Ishikawa (cell line): Measurements from ENCODE around the gene TXNDC16.

Source experiments
- CEBPB ChIP-seq: IDR thresholded peaks from 2 replicates; pipeline ENCODE4 v1.6.1; 2012
- CREB1 ChIP-seq: IDR thresholded peaks from 2 replicates; pipeline ENCODE4 v1.6.1; 2012; ENCODE audit warnings: low read depth
- EGR1 ChIP-seq: IDR thresholded peaks from 2 replicates; pipeline ENCODE4 v1.6.1; 2012
- EP300 ChIP-seq: IDR thresholded peaks from 2 replicates; pipeline ENCODE4 v1.6.1; 2012; ENCODE audit warnings: borderline replicate concordance
- FOXM1 ChIP-seq: IDR thresholded peaks from 2 replicates; pipeline ENCODE4 v1.6.1; 2012; ENCODE audit warnings: low read depth, borderline replicate concordance
- MAX ChIP-seq: IDR thresholded peaks from 2 replicates; pipeline ENCODE4 v1.6.1; 2012
- NFIC ChIP-seq: IDR thresholded peaks from 2 replicates; pipeline ENCODE4 v1.6.1; 2012
- RAD21 ChIP-seq: IDR thresholded peaks from 2 replicates; pipeline ENCODE4 v1.6.1; 2012; ENCODE audit warnings: low read depth
- REST ChIP-seq: IDR thresholded peaks from 2 replicates; pipeline ENCODE4 v1.6.1; 2012; ENCODE audit warnings: low read depth, mild to moderate bottlenecking
- TAF1 ChIP-seq: IDR thresholded peaks from 2 replicates; pipeline ENCODE4 v1.6.1; 2012; ENCODE audit warnings: low read depth, mild to moderate bottlenecking
- TCF12 ChIP-seq: IDR thresholded peaks from 2 replicates; pipeline ENCODE4 v1.6.1; 2012; ENCODE audit warnings: low read depth
- TEAD4 ChIP-seq: IDR thresholded peaks from 2 replicates; pipeline ENCODE4 v1.6.1; 2012
- USF1 ChIP-seq: IDR thresholded peaks from 2 replicates; pipeline ENCODE4 v1.6.1; 2012
- YY1 ChIP-seq: IDR thresholded peaks from 2 replicates; pipeline ENCODE4 v1.6.1; 2012; ENCODE audit warnings: low read depth
- ZBTB7A ChIP-seq: IDR thresholded peaks from 2 replicates; pipeline ENCODE4 v1.6.1; 2012; ENCODE audit warnings: low read depth

TXNDC16 gene

GRCh38 chr14:52402812-52403526 lies 149.3 kb downstream of the TXNDC16 start:
- no peak for TF ChIP-seq REST
- no peak for TF ChIP-seq CEBPB

GRCh38 chr14:52400846-52401245 lies 151.5 kb downstream of the TXNDC16 start:
- no peak for TF ChIP-seq REST
- no peak for TF ChIP-seq USF1
- TF ChIP-seq TAF1: no peak
- TF ChIP-seq FOXM1: no peak
- no peak for TF ChIP-seq EP300
- TF ChIP-seq CEBPB: no peak
- no peak for TF ChIP-seq TEAD4
- TF ChIP-seq MAX: no peak
- no peak for TF ChIP-seq RAD21
- TF ChIP-seq CREB1: no peak
- TF ChIP-seq YY1: no peak
- no peak for TF ChIP-seq TCF12
- no peak for TF ChIP-seq NFIC
- no peak for TF ChIP-seq ZBTB7A
- TF ChIP-seq EGR1: no peak

- TF ChIP-seq ZBTB7A (no peak), EP300 (no peak), YY1 (no peak), CEBPB (no peak), NFIC (no peak), TCF12 (no peak), EGR1 (no peak), TAF1 (no peak), USF1 (no peak), CREB1 (no peak), FOXM1 (no peak), RAD21 (no peak)
Observed at GRCh38 chr14:52399921-52400595, 152.2 kb downstream of the TXNDC16 start.

GRCh38 chr14:52399104-52399503 lies 153.2 kb downstream of the TXNDC16 start:
- TF ChIP-seq ZBTB7A: no peak
- TF ChIP-seq EGR1: no peak
- TF ChIP-seq NFIC: no peak
- no peak for TF ChIP-seq EP300
- no peak for TF ChIP-seq REST
- TF ChIP-seq YY1: no peak
- no peak for TF ChIP-seq RAD21
- TF ChIP-seq USF1: no peak
- TF ChIP-seq TAF1: no peak
- no peak for TF ChIP-seq FOXM1
- no peak for TF ChIP-seq CEBPB
- TF ChIP-seq TCF12: no peak
- TF ChIP-seq MAX: no peak
- TF ChIP-seq TEAD4: no peak
- no peak for TF ChIP-seq CREB1
